Measurements from ENCODE around the gene FRMPD1.

FRMPD1 gene

DNA sequence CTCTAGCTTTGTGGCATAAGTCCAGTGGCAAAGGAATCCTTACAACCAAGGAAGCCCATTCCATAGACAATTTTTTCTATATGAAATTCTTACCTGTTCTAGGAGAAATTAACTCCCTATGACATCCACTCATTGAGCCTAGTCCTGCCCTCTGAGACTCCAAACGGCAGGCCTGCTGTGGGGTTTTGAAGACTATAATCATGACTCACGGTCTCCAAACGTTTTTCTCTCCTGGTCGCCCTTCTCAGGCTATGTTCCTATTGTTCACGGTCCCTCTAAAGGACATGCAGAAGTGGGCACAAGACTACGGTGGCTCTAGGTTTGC, 133.5 kb downstream of the FRMPD1 start:
- Histone ChIP-seq H3K4me3 (replicated peaks; ENCODE audit: insufficient read depth, low read length) (peak overlapping the region; percentile 88), H3K27me3 (ENCODE audit: insufficient read depth, poor library complexity, severe bottlenecking) (no peaks in the 10 kb centered on the region), H3K27ac (replicated peaks) (peak overlapping the region; percentile 81)
- no peak for TF ChIP-seq CTCF (IDR thresholded peaks at IDR 0.05; ENCODE audit: insufficient read depth, low read length)
- no peak for TF ChIP-seq POLR2AphosphoS5 (IDR thresholded peaks at IDR 0.05; ENCODE audit: low read depth)
- TF ChIP-seq REST (IDR thresholded peaks at IDR 0.05; ENCODE audit: insufficient replicate concordance, low read depth) = no peak
- no peak for TF ChIP-seq GABPA (IDR thresholded peaks at IDR 0.05; ENCODE audit: low read depth)
- no peak for TF ChIP-seq SPI1 (IDR thresholded peaks at IDR 0.05; ENCODE audit: borderline replicate concordance, low read depth)
- DNase-seq (ENCODE audit: low read depth in 1 of 2, low spot score in 1 of 2) = no peak

DNA sequence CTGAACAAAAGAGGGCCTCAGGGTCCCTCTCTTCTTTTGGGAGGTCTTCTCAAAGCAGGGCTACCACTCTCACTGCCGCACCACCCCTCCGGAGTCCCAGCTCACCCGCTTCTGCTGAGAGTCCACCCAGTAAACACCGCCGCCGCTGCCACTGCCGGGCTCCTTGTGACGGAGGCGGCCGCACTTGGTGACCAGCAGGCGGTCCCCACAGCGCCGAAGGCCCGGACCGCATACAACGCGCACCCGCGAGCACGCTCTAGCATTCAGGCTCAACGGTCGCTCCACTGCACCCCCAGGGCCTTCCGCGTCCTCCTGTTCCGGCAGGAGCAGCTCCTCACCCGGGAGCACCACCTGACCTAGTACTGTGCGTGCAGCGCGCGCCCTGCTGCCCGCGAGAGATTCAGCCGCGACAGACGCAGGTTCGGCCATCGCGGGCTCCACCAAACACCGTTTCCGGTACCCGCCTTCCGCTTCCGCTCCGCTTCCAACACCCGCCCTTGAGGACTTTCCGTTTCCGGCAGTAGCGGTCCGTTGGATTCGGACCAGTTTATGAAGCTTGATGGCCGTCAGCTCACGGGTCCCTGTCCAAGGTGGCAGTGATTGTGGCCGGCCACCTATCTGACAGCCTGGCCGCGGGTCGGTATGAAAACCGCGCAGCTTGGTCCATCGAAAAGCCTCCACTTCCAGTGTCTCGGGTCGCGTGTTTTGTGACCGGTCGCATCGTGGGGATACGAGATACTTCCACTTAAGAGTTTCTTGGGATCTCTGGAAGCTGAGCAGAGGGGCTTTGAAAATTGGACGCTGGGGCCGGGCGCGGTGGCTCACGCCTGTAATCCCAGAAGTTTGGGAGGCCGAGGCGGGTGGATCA, 134.1 kb downstream of the FRMPD1 start, which contains the start of gene EXOSC3:
EXOSC3 (minus strand) TSS at position 449 of the 868 bp plus-strand sequence; CDS start at position 429, 20 bp downstream.
- Histone ChIP-seq H3K27ac (replicated peaks) (peak within 1 kb of the TSS; percentile 81), H3K27me3 (ENCODE audit: insufficient read depth, poor library complexity, severe bottlenecking) (no peaks in the 10 kb centered on the region), H3K4me3 (replicated peaks; ENCODE audit: insufficient read depth, low read length) (peak within 1 kb of the TSS; percentile 88)
- peak; percentile 91 to 94 for DNase-seq (ENCODE audit: low read depth in 1 of 2, low spot score in 1 of 2)
- TF ChIP-seq REST (IDR thresholded peaks at IDR 0.05; ENCODE audit: insufficient replicate concordance, low read depth) = peak; percentile 88
- no peak for TF ChIP-seq CTCF (IDR thresholded peaks at IDR 0.05; ENCODE audit: insufficient read depth, low read length)
- peak; percentile 97 for TF ChIP-seq GABPA (IDR thresholded peaks at IDR 0.05; ENCODE audit: low read depth)
- TF ChIP-seq POLR2AphosphoS5 (IDR thresholded peaks at IDR 0.05; ENCODE audit: low read depth) = peak; percentile 95
- peak; percentile 25; the same call in 1 of the 2 replicates for TF ChIP-seq SPI1 (IDR thresholded peaks at IDR 0.05; ENCODE audit: borderline replicate concordance, low read depth)

GRCh38 chr9:37787059-37787458, 136.3 kb downstream of the FRMPD1 start:
- TF ChIP-seq GABPA (IDR thresholded peaks at IDR 0.05; ENCODE audit: low read depth) (no peak), SPI1 (IDR thresholded peaks at IDR 0.05; ENCODE audit: borderline replicate concordance, low read depth) (no peak), REST (IDR thresholded peaks at IDR 0.05; ENCODE audit: insufficient replicate concordance, low read depth) (no peak), POLR2AphosphoS5 (IDR thresholded peaks at IDR 0.05; ENCODE audit: low read depth) (no peak), CTCF (IDR thresholded peaks at IDR 0.05; ENCODE audit: insufficient read depth, low read length) (no peak)
- Histone ChIP-seq H3K27me3 (ENCODE audit: insufficient read depth, poor library complexity, severe bottlenecking) (no peaks in the 10 kb centered on the region), H3K4me3 (replicated peaks; ENCODE audit: insufficient read depth, low read length) (no peak overlapping the region), H3K27ac (replicated peaks) (peak overlapping the region; percentile 71)
- no peak for DNase-seq (ENCODE audit: low read depth in 1 of 2, low spot score in 1 of 2)

Data from HL-60 (cell line).